ENCODE results near the gene FNBP1L.

The FNBP1L gene

GRCh38 chr1:93566227-93566626 lies 118.3 kb downstream of the FNBP1L start:
- no peak for DNase-seq (ENCODE audit: low read depth, low spot score)
- POLR2A ChIA-PET: no interaction called here
- no peak overlapping the region for H3K4me3 ChIP-seq (ENCODE audit: low read depth, low read length)
- TF ChIP-seq CTCF (IDR thresholded peaks at IDR 0.05; ENCODE audit: insufficient read depth, low read length, missing control alignments): no peak
- CTCF ChIA-PET: interaction anchor here (1.2 to 1.4 kb wide), 2 partner anchors 60 to 63 kb away, joined by 3 read pairs; no protein-coding TSS in a partner anchor

- POLR2A ChIA-PET: no interaction called here
- no peak for TF ChIP-seq CTCF (IDR thresholded peaks at IDR 0.05; ENCODE audit: insufficient read depth, low read length, missing control alignments)
- DNase-seq (ENCODE audit: low read depth, low spot score): peak; percentile 80
Observed at GRCh38 chr1:93567255-93567918, 119.5 kb downstream of the FNBP1L start.

GRCh38 chr1:93569489-93569888 lies 121.6 kb downstream of the FNBP1L start:
- H3K4me3 ChIP-seq (ENCODE audit: low read depth, low read length): no peak overlapping the region
- TF ChIP-seq CTCF (IDR thresholded peaks at IDR 0.05; ENCODE audit: insufficient read depth, low read length, missing control alignments): no peak
- ChIA-PET CTCF (interaction anchor here (1.0 kb wide), 1 partner anchor 38 kb away, joined by 3 read pairs; no protein-coding TSS in a partner anchor), POLR2A (no interaction called here)
- no peak for DNase-seq (ENCODE audit: low read depth, low spot score)

More at GRCh38 chr1:93567255-93567918, 119.5 kb downstream of the FNBP1L start:
- CTCF ChIA-PET: interaction anchor here (0.6 to 1.6 kb wide), 6 partner anchors 10 to 130 kb away, joined by 3 read pairs; no protein-coding TSS in a partner anchor
- no peak overlapping the region for H3K4me3 ChIP-seq (ENCODE audit: low read depth, low read length)

- ChIA-PET POLR2A (interaction anchor here (0.7 kb wide), 1 partner anchor 609 kb away, joined by 4 read pairs; no protein-coding TSS in a partner anchor), CTCF (interaction anchor here (0.7 to 1.2 kb wide), 3 partner anchors 15 to 273 kb away, joined by 3 to 4 read pairs (median 3); no protein-coding TSS in a partner anchor)
- no peak overlapping the region for H3K4me3 ChIP-seq (ENCODE audit: low read depth, low read length)
Observed at GRCh38 chr1:93571623-93572310, 123.8 kb downstream of the FNBP1L start.

GRCh38 chr1:93573940-93574469 lies 126.1 kb downstream of the FNBP1L start:
- TF ChIP-seq CTCF (IDR thresholded peaks at IDR 0.05; ENCODE audit: insufficient read depth, low read length, missing control alignments): no peak
- CTCF ChIA-PET: interaction anchor here (1.0 to 3.5 kb wide), 2 partner anchors 15 to 242 kb away, joined by 4 to 11 read pairs; no protein-coding TSS in a partner anchor
- POLR2A ChIA-PET: no interaction called here
- no peak overlapping the region for H3K4me3 ChIP-seq (ENCODE audit: low read depth, low read length)
- DNase-seq (ENCODE audit: low read depth, low spot score): no peak

More at GRCh38 chr1:93571623-93572310, 123.8 kb downstream of the FNBP1L start:
- no peak for TF ChIP-seq CTCF (IDR thresholded peaks at IDR 0.05; ENCODE audit: insufficient read depth, low read length, missing control alignments)
- no peak for DNase-seq (ENCODE audit: low read depth, low spot score)

GRCh38 chr1:93574511-93574910 lies 126.6 kb downstream of the FNBP1L start:
- no peak for DNase-seq (ENCODE audit: low read depth, low spot score)
- TF ChIP-seq CTCF (IDR thresholded peaks at IDR 0.05; ENCODE audit: insufficient read depth, low read length, missing control alignments): no peak
- H3K4me3 ChIP-seq (ENCODE audit: low read depth, low read length): no peak overlapping the region
- ChIA-PET CTCF (interaction anchor here (1.0 to 3.5 kb wide), 2 partner anchors 14 to 241 kb away, joined by 4 to 11 read pairs; no protein-coding TSS in a partner anchor), POLR2A (no interaction called here)
